ENCODE measurements around the gene SLC35B2.

- peak in 1 of 7 experiments; percentile 18 for TF ChIP-seq CTCF (IDR thresholded peaks at IDR 0.05)
- TF ChIP-seq POLR2A (IDR thresholded peaks at IDR 0.05): peak; percentile 98 to 100 (median 100)
Measured at GRCh38 chr6:44246663-44247337, 10.5 kb downstream of the SLC35B2 start, which contains the start of gene HSP90AB1.

All from body of pancreas (tissue), 4 donors.